Mesodermal cell (in vitro differentiated cells): ENCODE measurements around the gene NDUFAF3.
"Not testable (repeated sequence)": the region's sequence is repeated elsewhere in the genome, so short reads cannot be mapped to it uniquely, and the experiment has no call there.

Experiments used
- H3K27ac ChIP-seq: 2 replicates; pipeline ENCODE4 v1.7.0; 2013; ENCODE audit warnings: mild to moderate bottlenecking, low read depth, low read length, moderate library complexity; ENCODE audit not compliant: severe bottlenecking
- H3K36me3 ChIP-seq: 2 replicates; pipeline ENCODE4 v1.7.1; 2013; ENCODE audit warnings: mild to moderate bottlenecking, low read length, moderate library complexity; ENCODE audit not compliant: control insufficient read depth, insufficient read depth
- H3K4me1 ChIP-seq: one replicate; pipeline ENCODE4 v1.7.1; 2013; ENCODE audit warnings: mild to moderate bottlenecking, low read length; ENCODE audit not compliant: insufficient read depth, control insufficient read depth, poor library complexity, severe bottlenecking
- H3K4me3 ChIP-seq: 2 replicates; pipeline ENCODE4 v1.7.0; 2013; ENCODE audit warnings: low read length, control low read depth, mild to moderate bottlenecking; ENCODE audit not compliant: insufficient read depth, poor library complexity, severe bottlenecking; ENCODE audit errors: extremely low read depth
- H3K9me3 ChIP-seq: 2 replicates; pipeline ENCODE4 v1.7.1; 2013; ENCODE audit warnings: mild to moderate bottlenecking, low read length, moderate library complexity; ENCODE audit not compliant: control insufficient read depth
- WGBS, 2 experiments: methylation state at CpG; one replicate each; pipeline ENCODE4 v1.1.5; 2013; ENCODE audit warnings: missing lambda C conversion rate in 2 of 2; ENCODE audit not compliant: insufficient coverage in 2 of 2; 5-methylcytosine and 5-hydroxymethylcytosine counted together

NDUFAF3 gene

DNA sequence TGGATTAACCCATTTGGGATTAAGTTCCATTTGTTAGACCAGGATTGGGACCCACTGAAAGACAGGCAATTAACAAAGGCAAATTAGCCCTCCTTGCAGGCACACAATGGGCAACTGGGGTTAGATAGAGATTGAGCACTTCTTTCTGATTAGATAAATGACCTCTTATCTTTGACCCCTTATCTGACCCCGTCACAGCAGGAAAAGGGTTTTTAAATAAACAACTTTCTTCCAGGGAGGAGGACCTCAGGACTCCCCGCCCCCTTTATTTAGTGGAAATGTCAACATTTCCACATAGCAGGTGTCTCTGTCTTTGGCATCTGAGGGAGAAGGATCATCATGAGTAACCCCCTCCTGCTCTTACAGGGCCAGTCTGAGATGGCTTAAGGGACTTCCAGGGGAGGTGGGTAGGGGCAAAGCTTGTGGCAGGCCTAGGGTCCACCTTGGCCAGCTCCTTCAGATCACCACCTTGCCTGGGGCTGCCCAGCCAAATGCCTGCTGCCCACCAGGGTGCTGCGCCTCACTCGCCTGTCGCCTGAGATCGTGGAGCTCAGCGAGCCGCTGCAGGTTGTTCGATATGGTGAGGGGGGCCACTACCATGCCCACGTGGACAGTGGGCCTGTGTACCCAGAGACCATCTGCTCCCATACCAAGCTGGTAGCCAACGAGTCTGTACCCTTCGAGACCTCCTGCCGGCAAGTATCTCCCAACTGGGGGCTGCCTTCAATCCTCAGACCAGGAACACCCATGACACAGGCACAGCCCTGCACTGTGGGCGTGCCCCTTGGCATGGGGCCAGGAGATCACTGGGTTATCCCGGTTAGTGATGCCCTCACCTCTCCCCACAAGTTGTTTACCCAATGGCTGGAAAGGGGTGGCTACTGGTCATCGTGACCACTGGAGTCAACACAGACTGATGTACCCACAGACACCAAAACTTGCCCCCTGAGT, 17.3 kb upstream of the NDUFAF3 start:
- no peaks in the 10 kb centered on the region for H3K9me3 ChIP-seq
- H3K27ac ChIP-seq, result no peak overlapping the region
- WGBS, 2 experiments, result 87 to 96% methylated on average over 12 to 14 of the region's 16 CpGs
- H3K4me3 ChIP-seq, result no peak overlapping the region
- H3K36me3 ChIP-seq, result peaks cover 7% of the 10 kb centered on the region
- H3K4me1 ChIP-seq, result peaks cover 14% of the 10 kb centered on the region

DNA sequence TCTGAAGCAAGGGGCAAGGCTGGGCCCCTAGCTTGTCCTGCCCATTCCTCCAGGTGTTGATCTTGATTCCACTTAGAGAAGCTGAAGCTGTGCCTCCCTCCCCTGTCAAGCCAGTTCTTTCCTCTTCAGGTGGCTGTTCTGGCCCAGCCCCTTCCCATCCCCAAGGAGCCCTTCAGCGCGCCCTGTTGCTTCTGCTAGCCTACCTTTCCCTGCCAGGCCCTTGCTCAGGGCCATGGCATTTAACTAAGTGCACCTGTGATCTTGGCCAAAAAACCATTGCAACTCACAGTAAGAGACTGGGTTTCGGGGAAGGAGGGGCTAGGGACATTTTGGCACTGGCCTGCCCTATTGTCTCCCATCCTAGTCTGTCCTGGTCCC, 16.6 kb upstream of the NDUFAF3 start:
- Histone ChIP-seq H3K4me3 (no peak overlapping the region), H3K36me3 (peaks cover 13% of the 10 kb centered on the region), H3K4me1 (peaks cover 14% of the 10 kb centered on the region), H3K9me3 (no peaks in the 10 kb centered on the region), H3K27ac (no peak overlapping the region)
- WGBS, 2 experiments, result 94 to 100% methylated on average over 3 of the region's 3 CpGs

DNA sequence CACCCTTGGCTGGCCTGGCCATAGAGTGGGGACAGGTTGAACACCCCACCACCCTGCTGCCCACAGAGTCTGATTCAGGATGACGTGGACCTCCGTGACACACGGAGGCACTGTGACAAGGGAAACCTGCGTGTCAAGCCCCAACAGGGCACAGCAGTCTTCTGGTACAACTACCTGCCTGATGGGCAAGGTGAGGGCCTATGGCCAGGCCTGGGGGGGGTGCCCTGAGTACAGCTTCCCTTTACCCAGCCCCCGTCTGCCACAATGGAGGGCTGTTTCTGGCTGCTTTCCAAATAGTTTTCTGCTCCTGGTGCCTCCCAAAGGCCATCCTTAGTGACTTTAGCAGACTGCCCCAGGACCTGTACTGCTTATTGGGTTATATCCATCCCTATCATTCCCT, 15.9 kb upstream of the NDUFAF3 start:
- peaks cover 14% of the 10 kb centered on the region for H3K36me3 ChIP-seq
- WGBS, 2 experiments, result 96% methylated on average over 3 to 5 of the region's 5 CpGs
- H3K27ac ChIP-seq, result no peak overlapping the region

DNA sequence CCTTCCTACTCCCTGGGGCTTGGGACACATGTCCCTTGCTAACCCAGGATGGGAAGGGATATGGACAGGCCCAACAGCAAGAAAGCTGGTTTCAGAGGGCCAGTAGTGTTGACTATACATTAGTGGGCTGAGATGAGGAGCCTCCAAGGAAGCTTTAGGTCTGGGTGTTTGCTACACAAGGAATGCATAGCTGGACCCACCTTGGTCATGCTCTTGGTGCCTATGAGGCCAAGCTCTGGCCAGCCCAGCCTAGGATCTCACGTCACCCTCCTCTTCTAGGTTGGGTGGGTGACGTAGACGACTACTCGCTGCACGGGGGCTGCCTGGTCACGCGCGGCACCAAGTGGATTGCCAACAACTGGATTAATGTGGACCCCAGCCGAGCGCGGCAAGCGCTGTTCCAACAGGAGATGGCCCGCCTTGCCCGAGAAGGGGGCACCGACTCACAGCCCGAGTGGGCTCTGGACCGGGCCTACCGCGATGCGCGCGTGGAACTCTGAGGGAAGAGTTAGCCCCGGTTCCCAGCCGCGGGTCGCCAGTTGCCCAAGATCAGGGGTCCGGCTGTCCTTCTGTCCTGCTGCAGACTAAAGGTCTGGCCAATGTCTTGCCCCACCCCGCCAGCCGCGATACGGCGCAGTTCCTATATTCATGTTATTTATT, 15.4 kb upstream of the NDUFAF3 start:
- Histone ChIP-seq H3K27ac (peak overlapping the region; percentile 97), H3K9me3 (no peaks in the 10 kb centered on the region), H3K4me1 (peaks cover 14% of the 10 kb centered on the region), H3K4me3 (peak overlapping the region; percentile 98), H3K36me3 (peaks cover 19% of the 10 kb centered on the region)
- WGBS, 2 experiments, result 9 to 12% methylated on average over 18 to 26 of the region's 32 CpGs

More for the DNA sequence above, 15.9 kb upstream of the NDUFAF3 start:
- H3K4me1 ChIP-seq, result peaks cover 14% of the 10 kb centered on the region
- H3K9me3 ChIP-seq, result no peaks in the 10 kb centered on the region
- H3K4me3 ChIP-seq, result peak overlapping the region; percentile 98

GRCh38 chr3:49007068-49007770, 14.7 kb upstream of the NDUFAF3 start, which contains the start of gene WDR6:
Gene WDR6 (plus strand): TSS chr3:49007391. CDS start chr3:49007432, 41 bp downstream.
- 0 to 1% methylated on average over 55 to 63 of the region's 65 CpGs for WGBS, 2 experiments
- Histone ChIP-seq H3K27ac (peak within 1 kb of the TSS; percentile 97), H3K36me3 (peaks cover 26% of the 10 kb centered on the region), H3K9me3 (no peaks in the 10 kb centered on the region), H3K4me3 (peak within 1 kb of the TSS; percentile 98), H3K4me1 (peaks cover 14% of the 10 kb centered on the region)

DNA sequence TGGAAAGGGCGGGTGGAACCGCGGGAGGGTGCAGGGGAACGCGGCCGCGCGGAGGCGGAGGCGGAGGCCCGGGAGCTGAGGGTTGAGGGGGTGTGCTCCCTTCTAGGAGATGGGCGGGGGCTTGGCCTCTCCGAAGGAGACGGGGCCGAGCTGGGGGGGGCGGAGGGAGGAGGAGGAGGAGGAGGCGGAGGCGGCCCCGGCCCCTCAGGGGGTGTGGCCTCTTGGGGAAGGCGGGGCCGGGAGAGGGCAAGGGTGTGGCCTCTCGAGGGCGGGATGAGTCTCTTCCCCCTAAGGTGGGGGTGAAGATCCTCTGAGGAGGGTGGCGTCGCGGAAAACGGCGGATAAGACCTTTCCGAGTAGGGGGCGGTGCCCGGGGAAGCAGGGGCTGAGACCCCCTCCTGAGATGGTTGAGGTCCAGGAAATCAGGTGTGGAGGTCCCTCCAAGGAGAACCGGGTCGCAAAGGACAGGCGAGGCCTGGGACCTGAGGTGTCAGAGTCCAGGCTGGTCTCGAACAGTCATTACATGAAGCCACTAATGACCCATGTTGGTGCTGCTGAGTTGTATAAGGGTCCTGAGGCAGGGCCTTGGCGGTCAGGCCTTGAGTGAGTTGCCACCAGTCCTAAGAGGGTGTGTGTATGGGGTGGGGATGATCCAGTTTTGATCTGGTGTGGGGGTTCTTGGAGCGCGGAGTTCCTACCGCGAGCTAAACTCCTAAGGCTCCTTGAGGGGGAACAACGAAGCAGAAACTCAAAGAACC, 14.0 kb upstream of the NDUFAF3 start:
- Histone ChIP-seq H3K36me3 (peaks cover 32% of the 10 kb centered on the region), H3K27ac (peak overlapping the region; percentile 97), H3K4me3 (peak overlapping the region; percentile 98), H3K9me3 (no peaks in the 10 kb centered on the region), H3K4me1 (peaks cover 14% of the 10 kb centered on the region)
- WGBS, 2 experiments, result 21 to 42% methylated on average over 13 to 32 of the region's 41 CpGs

DNA sequence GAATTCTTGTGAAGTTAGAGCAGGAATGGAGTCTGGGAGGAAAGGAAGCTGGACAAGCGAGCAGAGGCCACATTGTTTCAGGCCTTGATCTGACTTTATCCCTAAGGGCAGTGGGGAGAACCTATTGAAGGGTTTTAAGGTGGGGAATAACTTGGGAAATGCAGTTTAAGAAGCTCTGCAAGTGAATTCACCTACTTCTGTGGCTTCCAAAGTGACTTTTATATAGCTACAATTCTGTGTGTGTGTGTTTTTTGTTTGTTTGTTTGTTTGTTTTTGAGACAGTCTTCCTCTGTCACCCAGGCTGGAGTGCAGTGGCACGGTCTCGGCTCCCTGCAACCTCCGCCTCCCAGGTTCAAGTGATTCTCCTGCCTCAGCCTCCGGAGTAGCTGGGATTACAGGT, 13.3 kb upstream of the NDUFAF3 start:
- 80 to 100% methylated on average over 1 to 4 of the region's 5 CpGs for WGBS, 2 experiments
- peak overlapping the region; percentile 98 for H3K4me3 ChIP-seq
- H3K36me3 ChIP-seq, result peaks cover 39% of the 10 kb centered on the region
- H3K27ac ChIP-seq, H3K9me3 ChIP-seq: not testable (repeated sequence)
- peaks cover 14% of the 10 kb centered on the region for H3K4me1 ChIP-seq

- H3K9me3 ChIP-seq, result no peaks in the 10 kb centered on the region
- H3K4me1 ChIP-seq, result peaks cover 14% of the 10 kb centered on the region
- no peak overlapping the region for H3K27ac ChIP-seq
- 87 to 93% methylated on average over 2 to 3 of the region's 3 CpGs for WGBS, 2 experiments
- no peak overlapping the region for H3K4me3 ChIP-seq
- peaks cover 46% of the 10 kb centered on the region for H3K36me3 ChIP-seq
Measured at GRCh38 chr3:49009396-49009795, 12.5 kb upstream of the NDUFAF3 start.

DNA sequence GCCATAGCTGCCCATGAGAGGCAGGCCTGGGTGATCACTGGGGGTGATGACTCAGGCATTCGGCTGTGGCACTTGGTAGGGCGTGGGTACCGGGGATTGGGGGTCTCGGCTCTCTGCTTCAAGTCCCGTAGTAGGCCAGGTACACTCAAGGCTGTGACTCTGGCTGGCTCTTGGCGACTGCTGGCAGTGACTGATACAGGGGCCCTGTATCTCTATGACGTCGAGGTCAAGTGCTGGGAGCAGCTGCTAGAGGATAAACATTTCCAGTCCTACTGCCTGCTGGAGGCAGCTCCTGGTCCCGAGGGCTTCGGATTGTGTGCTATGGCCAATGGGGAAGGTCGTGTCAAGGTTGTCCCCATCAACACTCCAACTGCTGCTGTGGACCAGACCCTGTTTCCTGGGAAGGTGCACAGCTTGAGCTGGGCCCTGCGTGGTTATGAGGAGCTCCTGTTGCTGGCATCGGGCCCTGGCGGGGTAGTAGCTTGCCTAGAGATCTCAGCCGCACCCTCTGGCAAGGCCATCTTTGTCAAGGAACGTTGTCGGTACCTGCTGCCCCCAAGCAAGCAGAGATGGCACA, 9.4 kb upstream of the NDUFAF3 start:
- peaks cover 74% of the 10 kb centered on the region for H3K36me3 ChIP-seq
- no peaks in the 10 kb centered on the region for H3K9me3 ChIP-seq
- 93 to 97% methylated on average over 15 to 17 of the region's 17 CpGs for WGBS, 2 experiments
- no peak overlapping the region for H3K27ac ChIP-seq
- H3K4me3 ChIP-seq, result no peak overlapping the region
- peaks cover 11% of the 10 kb centered on the region for H3K4me1 ChIP-seq
